Activated CD4-positive, alpha-beta T cell treated with anti-CD3 and anti-CD28 coated beads for 1 hour (primary cell): ENCODE data around the gene TSPO.

Experiments
- DNase-seq: peaks from one replicate; pipeline ENCODE4 v3.0.0-alpha.2; 2020

The TSPO gene

GRCh38 chr22:43179911-43180195, 28.5 kb downstream of the TSPO start:
- DNase-seq, result no peak

GRCh38 chr22:43180670-43181069, 29.3 kb downstream of the TSPO start:
- DNase-seq, result no peak

GRCh38 chr22:43181321-43182076, 30.1 kb downstream of the TSPO start:
- no peak for DNase-seq

- no peak for DNase-seq
These were observed 30.8 kb downstream of the TSPO start for GRCh38 chr22:43182118-43182517.

GRCh38 chr22:43182726-43183125, 31.4 kb downstream of the TSPO start:
- no peak for DNase-seq

- no peak for DNase-seq
These were observed 32.3 kb downstream of the TSPO start for GRCh38 chr22:43183496-43184277.

GRCh38 chr22:43185860-43186261, 34.5 kb downstream of the TSPO start:
- no peak for DNase-seq

- DNase-seq, result peak; percentile 46
These were observed 35.2 kb downstream of the TSPO start, which contains the start of gene TTLL12 for GRCh38 chr22:43186272-43187170. Gene TTLL12 (minus strand): TSS chr22:43187134. CDS start chr22:43187069, 65 bp downstream.

GRCh38 chr22:43187171-43188099, 36.1 kb downstream of the TSPO start:
- peak; percentile 94 for DNase-seq

- DNase-seq, result no peak
These were observed 37.6 kb downstream of the TSPO start for GRCh38 chr22:43188829-43189545.

GRCh38 chr22:43191831-43192230, 40.5 kb downstream of the TSPO start:
- no peak for DNase-seq

- no peak for DNase-seq
These were observed 46.0 kb downstream of the TSPO start for GRCh38 chr22:43197271-43197941.

GRCh38 chr22:43198126-43198525, 46.8 kb downstream of the TSPO start:
- no peak for DNase-seq

GRCh38 chr22:43198936-43199335, 47.6 kb downstream of the TSPO start:
- DNase-seq, result no peak

GRCh38 chr22:43199541-43199940, 48.2 kb downstream of the TSPO start:
- no peak for DNase-seq

- no peak for DNase-seq
These were observed 48.7 kb downstream of the TSPO start for GRCh38 chr22:43200031-43200430.

- DNase-seq, result no peak
These were observed 49.2 kb downstream of the TSPO start for GRCh38 chr22:43200555-43200954.

- no peak for DNase-seq
These were observed 50.3 kb downstream of the TSPO start for GRCh38 chr22:43201486-43202219.

GRCh38 chr22:43202326-43202725, 51.0 kb downstream of the TSPO start:
- DNase-seq, result no peak

- DNase-seq, result no peak
These were observed 51.5 kb downstream of the TSPO start for GRCh38 chr22:43202756-43203410.
